GM23338 (cell line): ENCODE measurements around the gene ZNHIT1. TPM values are rescaled to one million over a fixed set of nuclear protein-coding genes. Genes with fewer than 3 reads are reported as not detected.

ENCODE experiments used
- ATAC-seq: fragments of 200-7000 bp; cut with Tn5 transposase; 3 replicates; pipeline ENCODE4 v1.9.1; 2020
- DNase-seq: peaks from one replicate; pipeline ENCODE4 v3.0.0-alpha.2; 2015; ENCODE audit warnings: low spot score
- H2AFZ ChIP-seq: fragments of 200-600 bp; sonication (generic); 2 replicates; pipeline ENCODE4 v1.8.0; 2016; ENCODE audit warnings: antibody characterized with exemption, mild to moderate bottlenecking, moderate library complexity
- H3F3A ChIP-seq: fragments of 200-600 bp; sonication (generic); replicated peaks from 2 replicates; pipeline ENCODE4 v1.8.0; 2017; ENCODE audit warnings: antibody characterized with exemption, mixed run types, low read depth
- H3K27ac ChIP-seq: fragments of 200-600 bp; sonication (generic); 2 replicates; pipeline ENCODE4 v1.6.1; 2016; ENCODE audit warnings: low read depth
- H3K27me3 ChIP-seq: fragments of 200-600 bp; sonication (generic); 2 replicates; pipeline ENCODE4 v1.8.0; 2016; ENCODE audit warnings: mild to moderate bottlenecking, mixed run types, moderate library complexity; ENCODE audit not compliant: insufficient read depth
- H3K36me3 ChIP-seq: fragments of 200-600 bp; sonication (generic); 2 replicates; pipeline ENCODE4 v1.8.0; 2016; ENCODE audit warnings: mild to moderate bottlenecking; ENCODE audit not compliant: insufficient read depth
- H3K4me1 ChIP-seq: fragments of 200-600 bp; sonication (generic); 2 replicates; pipeline ENCODE4 v1.8.0; 2016; ENCODE audit warnings: mild to moderate bottlenecking, moderate library complexity; ENCODE audit not compliant: insufficient read depth
- H3K4me2 ChIP-seq: fragments of 200-600 bp; sonication (generic); 2 replicates; pipeline ENCODE4 v1.7.1; 2017; ENCODE audit warnings: mixed run types
- H3K4me3 ChIP-seq: fragments of 200-600 bp; sonication (generic); 2 replicates; pipeline ENCODE4 v1.6.1; 2016; ENCODE audit warnings: mixed run types
- H3K79me2 ChIP-seq: fragments of 200-600 bp; sonication (generic); replicated peaks from 2 replicates; pipeline ENCODE4 v1.8.0; 2017; ENCODE audit warnings: mild to moderate bottlenecking; ENCODE audit not compliant: insufficient read depth
- H3K9me2 ChIP-seq: fragments of 200-600 bp; sonication (generic); 2 replicates; pipeline ENCODE4 v1.8.0; 2017; ENCODE audit not compliant: insufficient read depth
- H4K20me1 ChIP-seq: fragments of 200-600 bp; sonication (generic); replicated peaks from 2 replicates; pipeline ENCODE4 v1.8.0; 2017; ENCODE audit warnings: mild to moderate bottlenecking; ENCODE audit not compliant: insufficient read depth
- H3K27ac Mint-ChIP-seq: 2 replicates; pipeline ENCODE4 v1.8.0; 2020; ENCODE audit warnings: inconsistent platforms, mild to moderate bottlenecking, moderate library complexity, mixed read lengths
- H3K27me3 Mint-ChIP-seq: 3 replicates; pipeline ENCODE4 v1.8.0; 2022; ENCODE audit warnings: low read depth, mild to moderate bottlenecking, moderate library complexity, mixed read lengths, inconsistent platforms; ENCODE audit not compliant: insufficient read depth, poor library complexity
- H3K36me3 Mint-ChIP-seq: 3 replicates; pipeline ENCODE4 v1.8.0; 2021; ENCODE audit warnings: low read depth, mild to moderate bottlenecking, inconsistent platforms, moderate library complexity, mixed read lengths
- H3K4me1 Mint-ChIP-seq: 3 replicates; pipeline ENCODE4 v1.8.0; 2020; ENCODE audit warnings: mild to moderate bottlenecking, inconsistent platforms, mixed read lengths
- H3K4me3 Mint-ChIP-seq: 3 replicates; pipeline ENCODE4 v1.8.0; 2021; ENCODE audit warnings: moderate library complexity, mild to moderate bottlenecking, inconsistent platforms, mixed read lengths
- H3K9me3 Mint-ChIP-seq: 3 replicates; pipeline ENCODE4 v1.8.0; 2020; ENCODE audit warnings: moderate library complexity, mild to moderate bottlenecking, inconsistent platforms, mixed read lengths
- CREB1 ChIP-seq: fragments of 250-450 bp; sonication (Bioruptor Pico); IDR thresholded peaks from 2 replicates; pipeline ENCODE4 v1.5.0; 2020; ENCODE audit warnings: low read depth, mild to moderate bottlenecking, moderate library complexity
- CTCF ChIP-seq, 2 experiments: fragments of 200-600 bp in 1 of 2; sonication (generic) in 1 of 2; conservative IDR thresholded peaks; 2 replicates each; pipeline versions ENCODE4 v1.5.1 to v1.6.1; 2016 to 2017; ENCODE audit warnings: antibody characterized with exemption in 2 of 2, low read depth in 2 of 2, mild to moderate bottlenecking in 2 of 2, moderate library complexity in 1 of 2
- ETS1 ChIP-seq: IDR thresholded peaks from 2 replicates; pipeline ENCODE4 v1.6.1; 2016; ENCODE audit warnings: antibody characterized with exemption
- NANOG ChIP-seq: IDR thresholded peaks from 2 replicates; pipeline ENCODE4 v1.6.1; 2016; ENCODE audit warnings: antibody characterized with exemption, borderline replicate concordance
- POLR2AphosphoS5 ChIP-seq: IDR thresholded peaks from 2 replicates; pipeline ENCODE4 v1.6.1; 2016; ENCODE audit warnings: antibody characterized with exemption, low read depth
- REST ChIP-seq: IDR thresholded peaks from one replicate; pipeline ENCODE4 v1.6.1; 2018; ENCODE audit warnings: antibody characterized with exemption; ENCODE audit not compliant: unreplicated experiment
- STAT1 ChIP-seq: IDR thresholded peaks from one replicate; pipeline ENCODE4 v1.6.1; 2016; ENCODE audit warnings: antibody characterized with exemption; ENCODE audit not compliant: unreplicated experiment
- ZNF462 ChIP-seq: fragments of 250-450 bp; sonication (Bioruptor Pico); IDR thresholded peaks from 2 replicates; pipeline ENCODE4 v1.5.0; 2020; ENCODE audit warnings: mild to moderate bottlenecking, moderate library complexity
- polyA plus RNA-seq: library from polyadenylated mRNA; unstranded; fragments of >200 nt; fragmentation: Nextera tagmentation; extraction: Ambion mirVana; gene quantifications from 2 replicates; pipeline ENCODE4 v1.2.1, GENCODE V29; 2016
- total RNA-seq: library from RNA; depleted of rRNA; stranded (reverse); fragments of >200 nt; shearing (Covaris generic); gene quantifications from 2 replicates; pipeline ENCODE4 v1.2.3, GENCODE V29; 2014

ZNHIT1 gene
- total and polyA plus RNA-seq, 2 experiments from 2014 or later, result 64.6 to 113 TPM

GRCh38 chr7:101175664-101176063, 42.3 kb upstream of the ZNHIT1 start:
- peaks cover 31% of the 10 kb centered on the region for H3K4me1 Mint-ChIP-seq
- H3K4me3 Mint-ChIP-seq, result peak overlapping the region; percentile 74; the same call in 1 of the 3 replicates
- peaks cover 20% of the 10 kb centered on the region for H3F3A ChIP-seq
- peaks cover 4% of the 10 kb centered on the region; the same call in 2 of the 3 replicates for H3K9me3 Mint-ChIP-seq
- peaks cover under 1% of the 10 kb centered on the region; the same call in 1 of the 2 replicates for H4K20me1 ChIP-seq
- peaks cover 100% of the 10 kb centered on the region for H3K27me3 ChIP-seq
- DNase-seq (no peak), ATAC-seq (no peak)
- no peaks in the 10 kb centered on the region for H3K9me2 ChIP-seq
- no peaks in the 10 kb centered on the region for H3K79me2 ChIP-seq
- H3K36me3 ChIP-seq, result no peaks in the 10 kb centered on the region; the same call in 1 of the 2 replicates
- H3K36me3 Mint-ChIP-seq, result no peaks in the 10 kb centered on the region; the same call in 2 of the 3 replicates
- H3K4me3 ChIP-seq, result no peak overlapping the region
- TF ChIP-seq POLR2AphosphoS5 (no peak), CREB1 (CRISPR knock-in tag) (no peak), ZNF462 (CRISPR knock-in tag) (no peak), ETS1 (no peak), CTCF (conservative IDR thresholded peaks at IDR 0.05; ENCODE audit: low read depth in 2 of 2) (no peak), REST (no peak), STAT1 (no peak), NANOG (no peak)
- peaks cover 94% of the 10 kb centered on the region for H3K27me3 Mint-ChIP-seq
- H3K4me2 ChIP-seq, result no peak overlapping the region
- H2AFZ ChIP-seq, result no peak overlapping the region
- H3K27ac Mint-ChIP-seq, result no peak overlapping the region
- H3K27ac ChIP-seq, result no peak overlapping the region
- peaks cover 24% of the 10 kb centered on the region for H3K4me1 ChIP-seq
